Neural cell (in vitro differentiated cells): ENCODE results near the gene DGKG. TPM values are rescaled to one million over a fixed set of nuclear protein-coding genes. Genes with fewer than 3 reads are reported as not detected.

Experiments
- H2AFZ ChIP-seq: fragments of 200-600, 300-800 bp; sonication (generic), shearing (Covaris generic); 2 replicates; pipeline ENCODE4 v1.6.0; 2014; ENCODE audit warnings: low read depth, mild to moderate bottlenecking, antibody characterized with exemption, low read length, moderate library complexity
- H3F3A ChIP-seq: fragments of 200-600 bp; shearing (Covaris generic); 2 replicates; pipeline ENCODE4 v1.6.1; 2016; ENCODE audit warnings: mild to moderate bottlenecking, moderate library complexity, mixed read lengths, antibody characterized with exemption, low read length; ENCODE audit not compliant: insufficient read depth, poor library complexity, severe bottlenecking
- H3K27ac ChIP-seq: fragments of 200-600, 300-800 bp; sonication (generic), shearing (Covaris generic); 2 replicates; pipeline ENCODE4 v1.5.1; 2014; ENCODE audit warnings: mild to moderate bottlenecking, low read length, moderate library complexity
- H3K27me3 ChIP-seq: fragments of 300-800, 200-600 bp; sonication (generic), shearing (Covaris generic); 2 replicates; pipeline ENCODE4 v1.6.0; 2014; ENCODE audit warnings: mild to moderate bottlenecking, low read depth, low read length, moderate library complexity; ENCODE audit not compliant: insufficient read depth
- H3K36me3 ChIP-seq: fragments of 300-800, 200-600 bp; sonication (generic), shearing (Covaris generic); 2 replicates; pipeline ENCODE4 v1.5.1; 2014; ENCODE audit warnings: mild to moderate bottlenecking, antibody characterized with exemption, low read length, moderate library complexity; ENCODE audit not compliant: insufficient read depth
- H3K4me2 ChIP-seq: fragments of 300-800, 200-600 bp; sonication (generic), shearing (Covaris generic); 2 replicates; pipeline ENCODE4 v1.6.0; 2014; ENCODE audit warnings: mild to moderate bottlenecking, low read length
- H3K4me3 ChIP-seq: fragments of 300-800, 200-600 bp; sonication (generic), shearing (Covaris generic); 2 replicates; pipeline ENCODE4 v1.5.1; 2014; ENCODE audit warnings: mild to moderate bottlenecking, low read length, moderate library complexity
- H3K79me2 ChIP-seq: fragments of 200-600 bp; shearing (Covaris generic); replicated peaks from 2 replicates; pipeline ENCODE4 v1.6.0; 2014; ENCODE audit warnings: mild to moderate bottlenecking, low read length, moderate library complexity; ENCODE audit not compliant: insufficient read depth
- H3K9ac ChIP-seq: fragments of 300-800, 200-600 bp; sonication (generic), shearing (Covaris generic); 2 replicates; pipeline ENCODE4 v1.6.1; 2016; ENCODE audit warnings: mild to moderate bottlenecking, low read length, mixed read lengths
- H3K9me2 ChIP-seq: fragments of 200-600 bp; shearing (Covaris generic); 2 replicates; pipeline ENCODE4 v1.6.1; 2016; ENCODE audit warnings: mild to moderate bottlenecking, low read length, mixed read lengths; ENCODE audit not compliant: insufficient read depth
- H3K9me3 ChIP-seq: fragments of 200-600, 300-800 bp; sonication (generic), shearing (Covaris generic); 2 replicates; pipeline ENCODE4 v1.6.1; 2016; ENCODE audit warnings: mild to moderate bottlenecking, mixed run types, low read length, moderate library complexity, mixed read lengths
- H4K20me1 ChIP-seq: fragments of 200-600 bp; shearing (Covaris generic); 2 replicates; pipeline ENCODE4 v1.6.1; 2016; ENCODE audit warnings: mild to moderate bottlenecking, mixed run types; ENCODE audit not compliant: insufficient read depth
- EP300 ChIP-seq: fragments of 450-650 bp; conservative IDR thresholded peaks from 2 replicates; pipeline ENCODE4 v1.6.1; 2014; ENCODE audit warnings: antibody characterized with exemption, mild to moderate bottlenecking, moderate library complexity; ENCODE audit not compliant: poor library complexity, severe bottlenecking
- EZH2 ChIP-seq: fragments of 200-600, 300-800 bp; shearing (Covaris generic), sonication (generic); IDR thresholded peaks from 2 replicates; pipeline ENCODE4 v1.6.1; 2014; ENCODE audit warnings: antibody characterized with exemption, low read length, borderline replicate concordance, mild to moderate bottlenecking; ENCODE audit not compliant: insufficient read depth, poor library complexity, severe bottlenecking
- MXI1 ChIP-seq: fragments of 450-650 bp; conservative IDR thresholded peaks from 2 replicates; pipeline ENCODE4 v1.6.1; 2014; ENCODE audit warnings: antibody characterized with exemption, mild to moderate bottlenecking; ENCODE audit not compliant: poor library complexity, severe bottlenecking
- POLR2AphosphoS5 ChIP-seq: IDR thresholded peaks from 2 replicates; pipeline ENCODE4 v1.6.1; 2012
- RAD21 ChIP-seq: fragments of 450-650 bp; conservative IDR thresholded peaks from 2 replicates; pipeline ENCODE4 v1.6.1; 2014; ENCODE audit warnings: antibody characterized with exemption, mild to moderate bottlenecking, moderate library complexity
- SMC3 ChIP-seq: fragments of 450-650 bp; conservative IDR thresholded peaks from 2 replicates; pipeline ENCODE4 v1.6.1; 2014; ENCODE audit warnings: antibody characterized with exemption, mild to moderate bottlenecking, moderate library complexity; ENCODE audit not compliant: poor library complexity
- TAF1 ChIP-seq: IDR thresholded peaks from 2 replicates; pipeline ENCODE4 v1.6.1; 2012; ENCODE audit warnings: low read depth
- polyA plus RNA-seq: library from polyadenylated mRNA; depleted of rRNA; stranded (reverse); fragments of >200 nt; gene quantifications from 2 replicates; pipeline ENCODE4 v1.2.3, GENCODE V29; 2014
- TF ChIP-seq, protein P1 (sequence below): fragments of 450-650 bp; IDR thresholded peaks from 2 replicates; pipeline ENCODE4 v1.5.1; 2014; ENCODE audit warnings: antibody characterized with exemption, mild to moderate bottlenecking, moderate library complexity; ENCODE audit not compliant: poor library complexity, severe bottlenecking
- TF ChIP-seq, protein P2 (sequence below): IDR thresholded peaks from 2 replicates; pipeline ENCODE4 v1.6.1; 2012; ENCODE audit warnings: borderline replicate concordance

The DGKG gene
- polyA plus RNA-seq, 1 donor from 2014 or later, result not detected

DNA sequence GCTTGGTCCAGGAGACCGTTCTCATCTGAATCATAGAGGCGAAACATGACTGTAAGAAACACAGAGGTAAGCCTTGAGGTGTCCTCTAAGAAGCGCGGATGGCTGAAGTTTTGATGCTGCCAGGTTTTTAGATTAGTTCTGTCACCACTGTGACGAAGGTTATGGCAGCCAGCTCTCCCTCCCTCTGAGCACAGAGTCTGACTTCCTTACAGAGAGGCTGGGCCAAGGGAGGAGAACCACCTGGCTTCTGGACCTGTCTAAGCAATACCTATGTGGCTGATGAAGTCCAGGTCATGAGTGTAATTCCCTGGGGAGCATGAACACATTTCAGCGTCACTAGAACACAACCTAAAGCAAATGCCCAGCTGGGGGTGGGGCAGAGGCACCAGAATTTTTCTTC lies 77.4 kb downstream of the DGKG start:
- H3K36me3 ChIP-seq, result no peaks in the 10 kb centered on the region
- no peak overlapping the region for H3K4me3 ChIP-seq
- H3K79me2 ChIP-seq, result no peaks in the 10 kb centered on the region
- no peak overlapping the region for H3K4me2 ChIP-seq
- H3K9me2 ChIP-seq, result no peaks in the 10 kb centered on the region
- H3K9me3 ChIP-seq, result no peaks in the 10 kb centered on the region
- H3F3A ChIP-seq, result no peaks in the 10 kb centered on the region
- H4K20me1 ChIP-seq, result no peaks in the 10 kb centered on the region
- no peak overlapping the region for H2AFZ ChIP-seq
- no peaks in the 10 kb centered on the region for H3K27me3 ChIP-seq
- H3K9ac ChIP-seq, result no peak overlapping the region
- no peak overlapping the region for H3K27ac ChIP-seq
- TF ChIP-seq EP300, result no peak
- TF ChIP-seq, protein P1, sequence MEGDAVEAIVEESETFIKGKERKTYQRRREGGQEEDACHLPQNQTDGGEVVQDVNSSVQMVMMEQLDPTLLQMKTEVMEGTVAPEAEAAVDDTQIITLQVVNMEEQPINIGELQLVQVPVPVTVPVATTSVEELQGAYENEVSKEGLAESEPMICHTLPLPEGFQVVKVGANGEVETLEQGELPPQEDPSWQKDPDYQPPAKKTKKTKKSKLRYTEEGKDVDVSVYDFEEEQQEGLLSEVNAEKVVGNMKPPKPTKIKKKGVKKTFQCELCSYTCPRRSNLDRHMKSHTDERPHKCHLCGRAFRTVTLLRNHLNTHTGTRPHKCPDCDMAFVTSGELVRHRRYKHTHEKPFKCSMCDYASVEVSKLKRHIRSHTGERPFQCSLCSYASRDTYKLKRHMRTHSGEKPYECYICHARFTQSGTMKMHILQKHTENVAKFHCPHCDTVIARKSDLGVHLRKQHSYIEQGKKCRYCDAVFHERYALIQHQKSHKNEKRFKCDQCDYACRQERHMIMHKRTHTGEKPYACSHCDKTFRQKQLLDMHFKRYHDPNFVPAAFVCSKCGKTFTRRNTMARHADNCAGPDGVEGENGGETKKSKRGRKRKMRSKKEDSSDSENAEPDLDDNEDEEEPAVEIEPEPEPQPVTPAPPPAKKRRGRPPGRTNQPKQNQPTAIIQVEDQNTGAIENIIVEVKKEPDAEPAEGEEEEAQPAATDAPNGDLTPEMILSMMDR, result no peak
- TF ChIP-seq MXI1, result no peak
- no peak for TF ChIP-seq POLR2AphosphoS5
- TF ChIP-seq EZH2, result no peak
- no peak for TF ChIP-seq SMC3
- TF ChIP-seq RAD21, result no peak
- TF ChIP-seq, protein P2, sequence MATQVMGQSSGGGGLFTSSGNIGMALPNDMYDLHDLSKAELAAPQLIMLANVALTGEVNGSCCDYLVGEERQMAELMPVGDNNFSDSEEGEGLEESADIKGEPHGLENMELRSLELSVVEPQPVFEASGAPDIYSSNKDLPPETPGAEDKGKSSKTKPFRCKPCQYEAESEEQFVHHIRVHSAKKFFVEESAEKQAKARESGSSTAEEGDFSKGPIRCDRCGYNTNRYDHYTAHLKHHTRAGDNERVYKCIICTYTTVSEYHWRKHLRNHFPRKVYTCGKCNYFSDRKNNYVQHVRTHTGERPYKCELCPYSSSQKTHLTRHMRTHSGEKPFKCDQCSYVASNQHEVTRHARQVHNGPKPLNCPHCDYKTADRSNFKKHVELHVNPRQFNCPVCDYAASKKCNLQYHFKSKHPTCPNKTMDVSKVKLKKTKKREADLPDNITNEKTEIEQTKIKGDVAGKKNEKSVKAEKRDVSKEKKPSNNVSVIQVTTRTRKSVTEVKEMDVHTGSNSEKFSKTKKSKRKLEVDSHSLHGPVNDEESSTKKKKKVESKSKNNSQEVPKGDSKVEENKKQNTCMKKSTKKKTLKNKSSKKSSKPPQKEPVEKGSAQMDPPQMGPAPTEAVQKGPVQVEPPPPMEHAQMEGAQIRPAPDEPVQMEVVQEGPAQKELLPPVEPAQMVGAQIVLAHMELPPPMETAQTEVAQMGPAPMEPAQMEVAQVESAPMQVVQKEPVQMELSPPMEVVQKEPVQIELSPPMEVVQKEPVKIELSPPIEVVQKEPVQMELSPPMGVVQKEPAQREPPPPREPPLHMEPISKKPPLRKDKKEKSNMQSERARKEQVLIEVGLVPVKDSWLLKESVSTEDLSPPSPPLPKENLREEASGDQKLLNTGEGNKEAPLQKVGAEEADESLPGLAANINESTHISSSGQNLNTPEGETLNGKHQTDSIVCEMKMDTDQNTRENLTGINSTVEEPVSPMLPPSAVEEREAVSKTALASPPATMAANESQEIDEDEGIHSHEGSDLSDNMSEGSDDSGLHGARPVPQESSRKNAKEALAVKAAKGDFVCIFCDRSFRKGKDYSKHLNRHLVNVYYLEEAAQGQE, result no peak
- TF ChIP-seq TAF1, result no peak

DNA sequence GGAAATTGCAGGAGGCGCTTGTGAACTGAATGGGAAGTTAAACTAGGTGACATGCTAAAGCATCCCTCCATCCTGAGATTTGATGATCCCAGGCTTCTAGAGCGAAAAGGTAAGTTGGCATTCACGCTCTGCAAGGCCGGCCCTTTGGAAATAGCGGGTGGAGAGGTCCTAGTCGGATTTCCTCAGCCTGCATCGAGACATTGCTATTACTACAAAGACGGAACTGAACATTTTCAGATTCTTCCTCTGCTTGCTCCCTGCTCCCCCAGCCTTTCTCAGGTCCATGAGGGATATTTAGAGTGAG lies 77.7 kb downstream of the DGKG start:
- no peaks in the 10 kb centered on the region for H3K36me3 ChIP-seq
- H3K4me2 ChIP-seq, result no peak overlapping the region
- no peaks in the 10 kb centered on the region for H4K20me1 ChIP-seq
- H3K27ac ChIP-seq, result no peak overlapping the region
- H3K27me3 ChIP-seq, result no peaks in the 10 kb centered on the region
- no peaks in the 10 kb centered on the region for H3F3A ChIP-seq
- TF ChIP-seq, protein P1, result no peak
- TF ChIP-seq EP300 (no peak), RAD21 (no peak)
- H2AFZ ChIP-seq, result no peak overlapping the region
- H3K4me3 ChIP-seq, result no peak overlapping the region
- H3K79me2 ChIP-seq, result no peaks in the 10 kb centered on the region
- no peaks in the 10 kb centered on the region for H3K9me3 ChIP-seq
- no peaks in the 10 kb centered on the region for H3K9me2 ChIP-seq
- H3K9ac ChIP-seq, result no peak overlapping the region
